ENCODE measurements around the gene TTC36.

TTC36 gene

GRCh38 chr11:118530683-118531596 lies 3.7 kb downstream of the TTC36 start, which contains the start of gene TMEM25:
TSS of gene TMEM25 (plus strand) at chr11:118531192. CDS start at chr11:118531802, 610 bp downstream.
- Histone ChIP-seq H3K36me3 (ENCODE audit: insufficient read depth, low read length) (no peaks in the 10 kb centered on the region), H3F3A (ENCODE audit: low read depth) (0 out of 2 replicates have a peak, but pooled peaks cover 3% of the 10 kb centered on the region), H3K27me3 (ENCODE audit: insufficient read depth, low read length, poor library complexity, severe bottlenecking) (no peaks in the 10 kb centered on the region), H3K79me2 (ENCODE audit: insufficient read depth, low read length) (peaks cover 12% of the 10 kb centered on the region; the same call in 1 of the 2 replicates), H3K9me3 (ENCODE audit: insufficient read depth, low read depth, low read length) (no peaks in the 10 kb centered on the region), H3K4me2 (ENCODE audit: low read depth, low read length, poor library complexity, severe bottlenecking) (peak within 1 kb of the TSS; percentile 81), H3K4me1 (ENCODE audit: insufficient read depth, low read length, poor library complexity, severe bottlenecking) (peaks cover 17% of the 10 kb centered on the region), H3K9ac (ENCODE audit: low read depth, low read length, poor library complexity, severe bottlenecking) (peak within 1 kb of the TSS; percentile 63), H4K20me1 (ENCODE audit: insufficient read depth, low read length, poor library complexity, severe bottlenecking) (no peaks in the 10 kb centered on the region), H3K4me3 (ENCODE audit: low read length, poor library complexity, severe bottlenecking) (peak within 1 kb of the TSS; percentile 97), H3K9me2 (replicated peaks; ENCODE audit: low read depth, low read length) (no peaks in the 10 kb centered on the region), H2AFZ (ENCODE audit: low read length) (peak within 1 kb of the TSS; percentile 93)
- no peak for TF ChIP-seq EZH2phosphoT487 (IDR thresholded peaks at IDR 0.05; ENCODE audit: borderline replicate concordance)
- TF ChIP-seq CTCF (conservative IDR thresholded peaks at IDR 0.05; ENCODE audit: low read length): no peak

DNA sequence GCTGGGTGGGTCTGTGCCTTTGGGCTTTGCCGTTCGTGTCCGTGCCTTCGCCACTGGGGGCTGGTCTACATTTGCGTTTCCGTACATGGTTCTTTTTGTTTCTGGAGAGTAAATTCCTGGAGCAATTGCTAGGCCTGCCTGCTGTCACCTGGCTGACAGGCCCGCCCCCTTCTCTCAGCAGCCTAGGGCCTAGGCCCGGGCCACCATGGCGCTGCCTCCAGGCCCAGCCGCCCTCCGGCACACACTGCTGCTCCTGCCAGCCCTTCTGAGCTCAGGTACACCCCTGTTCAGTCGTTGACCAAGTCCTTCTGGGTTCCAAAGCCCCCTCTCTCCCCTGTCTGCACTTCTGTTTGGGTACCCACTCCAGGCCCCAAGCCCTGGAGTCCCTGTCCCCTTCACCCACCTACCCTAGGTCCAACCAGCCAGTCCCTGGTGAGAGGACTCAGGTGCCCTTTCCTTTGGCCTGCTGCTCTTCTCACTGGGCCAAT lies 4.4 kb downstream of the TTC36 start:
- H4K20me1 ChIP-seq (ENCODE audit: insufficient read depth, low read length, poor library complexity, severe bottlenecking): no peaks in the 10 kb centered on the region
- H3K9me2 ChIP-seq (replicated peaks; ENCODE audit: low read depth, low read length): no peaks in the 10 kb centered on the region
- peaks cover 17% of the 10 kb centered on the region for H3K4me1 ChIP-seq (ENCODE audit: insufficient read depth, low read length, poor library complexity, severe bottlenecking)
- no peaks in the 10 kb centered on the region for H3F3A ChIP-seq (ENCODE audit: low read depth)
- H3K4me2 ChIP-seq (ENCODE audit: low read depth, low read length, poor library complexity, severe bottlenecking): peak overlapping the region; percentile 81
- H3K27me3 ChIP-seq (ENCODE audit: insufficient read depth, low read length, poor library complexity, severe bottlenecking): no peaks in the 10 kb centered on the region
- peaks cover 12% of the 10 kb centered on the region; the same call in 1 of the 2 replicates for H3K79me2 ChIP-seq (ENCODE audit: insufficient read depth, low read length)
- TF ChIP-seq EZH2phosphoT487 (IDR thresholded peaks at IDR 0.05; ENCODE audit: borderline replicate concordance): no peak
- TF ChIP-seq CTCF (conservative IDR thresholded peaks at IDR 0.05; ENCODE audit: low read length): no peak
- peak overlapping the region; percentile 93 for H2AFZ ChIP-seq (ENCODE audit: low read length)
- H3K9me3 ChIP-seq (ENCODE audit: insufficient read depth, low read depth, low read length): no peaks in the 10 kb centered on the region
- H3K36me3 ChIP-seq (ENCODE audit: insufficient read depth, low read length): no peaks in the 10 kb centered on the region
- H3K4me3 ChIP-seq (ENCODE audit: low read length, poor library complexity, severe bottlenecking): peak overlapping the region; percentile 97
- peak overlapping the region; percentile 63 for H3K9ac ChIP-seq (ENCODE audit: low read depth, low read length, poor library complexity, severe bottlenecking)

GRCh38 chr11:118532091-118532490 lies 4.8 kb downstream of the TTC36 start:
- Histone ChIP-seq H2AFZ (ENCODE audit: low read length) (no peak overlapping the region), H3K4me3 (ENCODE audit: low read length, poor library complexity, severe bottlenecking) (peak overlapping the region; percentile 97), H3K4me2 (ENCODE audit: low read depth, low read length, poor library complexity, severe bottlenecking) (peak overlapping the region; percentile 81), H4K20me1 (ENCODE audit: insufficient read depth, low read length, poor library complexity, severe bottlenecking) (no peaks in the 10 kb centered on the region), H3K4me1 (ENCODE audit: insufficient read depth, low read length, poor library complexity, severe bottlenecking) (peaks cover 15% of the 10 kb centered on the region), H3K9me2 (replicated peaks; ENCODE audit: low read depth, low read length) (no peaks in the 10 kb centered on the region), H3K9ac (ENCODE audit: low read depth, low read length, poor library complexity, severe bottlenecking) (peak overlapping the region; percentile 63), H3F3A (ENCODE audit: low read depth) (no peaks in the 10 kb centered on the region), H3K9me3 (ENCODE audit: insufficient read depth, low read depth, low read length) (no peaks in the 10 kb centered on the region), H3K79me2 (ENCODE audit: insufficient read depth, low read length) (peaks cover 12% of the 10 kb centered on the region; the same call in 1 of the 2 replicates), H3K27me3 (ENCODE audit: insufficient read depth, low read length, poor library complexity, severe bottlenecking) (no peaks in the 10 kb centered on the region), H3K36me3 (ENCODE audit: insufficient read depth, low read length) (no peaks in the 10 kb centered on the region)
- TF ChIP-seq EZH2phosphoT487 (IDR thresholded peaks at IDR 0.05; ENCODE audit: borderline replicate concordance): no peak
- TF ChIP-seq CTCF (conservative IDR thresholded peaks at IDR 0.05; ENCODE audit: low read length): no peak

All from Loucy (cell line).